HEK293 (cell line): ENCODE results near the gene C17orf107.
A peak's percentile ranks its signal among the peaks of the same experiment; 100 is the strongest.

Experiments used
- CTCF ChIA-PET: fragments of 350-600 bp; formaldehyde crosslinking; extraction: SDS; loops from one replicate; lab custom pipeline; 2021; ENCODE audit warnings: antibody characterized with exemption; lab: Yijun Ruan, JAX
- POLR2A ChIA-PET: fragments of 300-600 bp; formaldehyde crosslinking; extraction: SDS; loops from one replicate; lab custom pipeline; 2020; ENCODE audit warnings: antibody characterized with exemption, inconsistent platforms; lab: Yijun Ruan, JAX
- H3K27ac ChIP-seq: fragments of 200-500 bp; sonication (Bioruptor generic); 2 replicates; pipeline ENCODE4 v1.5.1; 2014; ENCODE audit warnings: low read depth, low read length, control low read depth, inconsistent platforms; ENCODE audit errors: extremely low read depth
- H3K36me3 ChIP-seq, 2 experiments: fragments of 200-500 bp in 1 of 2; sonication (Bioruptor generic) in 1 of 2; 1 replicate in 1 of 2; 2 replicates in 1 of 2; pipeline ENCODE4 v1.5.1; 2014 to 2017; ENCODE audit warnings: inconsistent platforms in 2 of 2, low read length in 2 of 2; ENCODE audit not compliant: control insufficient read depth in 2 of 2, insufficient read depth in 1 of 2
- H3K4me1 ChIP-seq: fragments of 200-500 bp; sonication (Bioruptor generic); 2 replicates; pipeline ENCODE4 v1.5.1; 2014; ENCODE audit warnings: mild to moderate bottlenecking, low read length, inconsistent platforms; ENCODE audit not compliant: control insufficient read depth, insufficient read depth
- H3K4me3 ChIP-seq: 2 replicates; pipeline ENCODE4 v1.5.1; 2011; ENCODE audit warnings: low read depth, mild to moderate bottlenecking, control low read depth, low read length, moderate library complexity
- H3K9me3 ChIP-seq: fragments of 200-500 bp; sonication (Bioruptor generic); 2 replicates; pipeline ENCODE4 v1.5.1; 2014; ENCODE audit warnings: low read depth, low read length, inconsistent platforms; ENCODE audit not compliant: control insufficient read depth, insufficient read depth
- CTCF ChIP-seq: fragments of 450-650 bp; formaldehyde crosslinking; IDR thresholded peaks from 2 replicates; pipeline ENCODE4 v1.5.1; 2016; ENCODE audit warnings: missing biosample characterization, missing genetic modification characterization
- GLIS1 ChIP-seq: fragments of 450-650 bp; formaldehyde crosslinking; IDR thresholded peaks from 2 replicates; pipeline ENCODE4 v1.5.1; 2016; ENCODE audit warnings: missing biosample characterization, missing genetic modification characterization
- PBX3 ChIP-seq: sonication (generic); formaldehyde crosslinking; IDR thresholded peaks from 2 replicates; pipeline ENCODE4 v1.8.1; 2022; ENCODE audit warnings: mild to moderate bottlenecking, moderate library complexity, missing genetic modification reagents
- SP2 ChIP-seq: fragments of 450-650 bp; formaldehyde crosslinking; IDR thresholded peaks from 2 replicates; pipeline ENCODE4 v1.5.1; 2016; ENCODE audit warnings: missing biosample characterization, missing genetic modification characterization
- TSHZ1 ChIP-seq: fragments of 450-650 bp; formaldehyde crosslinking; IDR thresholded peaks from 2 replicates; pipeline ENCODE4 v1.5.1; 2016; ENCODE audit warnings: missing biosample characterization, missing genetic modification characterization, borderline replicate concordance
- WT1 ChIP-seq: fragments of 450-650 bp; formaldehyde crosslinking; IDR thresholded peaks from 2 replicates; pipeline ENCODE4 v1.5.1; 2016; ENCODE audit warnings: missing biosample characterization, missing genetic modification characterization
- ZBTB17 ChIP-seq: fragments of 450-650 bp; formaldehyde crosslinking; IDR thresholded peaks from 2 replicates; pipeline ENCODE4 v1.5.1; 2016; ENCODE audit warnings: missing biosample characterization, missing genetic modification characterization
- ZEB2 ChIP-seq: fragments of 450-650 bp; formaldehyde crosslinking; IDR thresholded peaks from 2 replicates; pipeline ENCODE4 v1.5.1; 2016; ENCODE audit warnings: missing biosample characterization, missing genetic modification characterization
- ZNF23 ChIP-seq: fragments of 450-650 bp; formaldehyde crosslinking; IDR thresholded peaks from 2 replicates; pipeline ENCODE4 v1.5.1; 2016; ENCODE audit warnings: missing biosample characterization, missing genetic modification characterization, borderline replicate concordance
- ZNF350 ChIP-seq: fragments of 450-650 bp; formaldehyde crosslinking; IDR thresholded peaks from 2 replicates; pipeline ENCODE4 v1.5.0; 2017; ENCODE audit warnings: missing biosample characterization, mild to moderate bottlenecking, missing genetic modification characterization
- ZNF366 ChIP-seq: fragments of 450-650 bp; formaldehyde crosslinking; conservative IDR thresholded peaks from 2 replicates; pipeline ENCODE4 v1.5.1; 2016; ENCODE audit warnings: missing biosample characterization, missing genetic modification characterization
- ZNF404 ChIP-seq: fragments of 450-650 bp; formaldehyde crosslinking; IDR thresholded peaks from 2 replicates; pipeline ENCODE4 v1.5.1; 2017; ENCODE audit warnings: missing biosample characterization, missing genetic modification characterization
- ZNF501 ChIP-seq: fragments of 450-650 bp; formaldehyde crosslinking; IDR thresholded peaks from 2 replicates; pipeline ENCODE4 v1.5.1; 2016; ENCODE audit warnings: missing biosample characterization, missing genetic modification characterization
- ZNF544 ChIP-seq: fragments of 450-650 bp; formaldehyde crosslinking; IDR thresholded peaks from 2 replicates; pipeline ENCODE4 v1.5.0; 2017; ENCODE audit warnings: missing biosample characterization, missing genetic modification characterization
- ZNF623 ChIP-seq: fragments of 450-650 bp; formaldehyde crosslinking; IDR thresholded peaks from 2 replicates; pipeline ENCODE4 v1.5.1; 2016; ENCODE audit warnings: missing biosample characterization, missing genetic modification characterization
- ZNF639 ChIP-seq: fragments of 450-650 bp; formaldehyde crosslinking; IDR thresholded peaks from 2 replicates; pipeline ENCODE4 v1.5.1; 2016; ENCODE audit warnings: missing biosample characterization, missing genetic modification characterization
- ZNF654 ChIP-seq: fragments of 450-650 bp; formaldehyde crosslinking; IDR thresholded peaks from 2 replicates; pipeline ENCODE4 v1.5.1; 2016; ENCODE audit warnings: low read depth, missing biosample characterization, missing genetic modification characterization
- ZNF692 ChIP-seq: fragments of 450-650 bp; formaldehyde crosslinking; IDR thresholded peaks from 2 replicates; pipeline ENCODE4 v1.5.1; 2016; ENCODE audit warnings: missing biosample characterization, missing genetic modification characterization
- ZSCAN30 ChIP-seq: fragments of 450-650 bp; IDR thresholded peaks from 2 replicates; pipeline ENCODE4 v1.5.1; 2018; ENCODE audit warnings: missing biosample characterization, mild to moderate bottlenecking, missing genetic modification characterization, moderate library complexity
- ZSCAN4 ChIP-seq: fragments of 450-650 bp; formaldehyde crosslinking; IDR thresholded peaks from 2 replicates; pipeline ENCODE4 v1.5.1; 2017; ENCODE audit warnings: missing biosample characterization, missing genetic modification characterization

Gene C17orf107

GRCh38 chr17:4881761-4882555 is 17.4 kb upstream of the C17orf107 start:
- CTCF ChIA-PET, result interaction anchor here (0.6 to 2.2 kb wide), 20 partner anchors 10 to 1945 kb away, joined by 3 to 17 read pairs (median 3); partner anchors contain the start of genes CXCL16, GLTPD2, PLD2 and VMO1
- Histone ChIP-seq H3K4me3 (no peak overlapping the region), H3K9me3 (no peaks in the 10 kb centered on the region), H3K4me1 (no peaks in the 10 kb centered on the region), H3K27ac (no peak overlapping the region), H3K36me3 (peaks cover 17 to 68% of the 10 kb centered on the region in 2 experiments; a peak in 2 of 3 replicates)
- TF ChIP-seq ZNF544, result no peak
- 0 out of 2 replicates have a peak, but pooled peaks have one; percentile 9 for TF ChIP-seq ZNF366 (tag by site-specific recombination)
- 0 out of 2 replicates have a peak, but pooled peaks have one; percentile 42 for TF ChIP-seq ZNF501
- peak; percentile 66 for TF ChIP-seq ZNF654
- peak; percentile 45; the same call in 1 of the 2 replicates for TF ChIP-seq WT1
- 0 out of 2 replicates have a peak, but pooled peaks have one; percentile 24 for TF ChIP-seq ZBTB17 (tag by site-specific recombination)
- no peak for TF ChIP-seq ZNF623 (tag by site-specific recombination)
- peak; percentile 52; the same call in 1 of the 2 replicates for TF ChIP-seq ZSCAN30 (tag by site-specific recombination)
- no peak for TF ChIP-seq SP2 (tag by site-specific recombination)
- TF ChIP-seq ZEB2 (tag by site-specific recombination), result peak; percentile 89
- no peak for TF ChIP-seq ZNF350
- TF ChIP-seq ZSCAN4 (tag by site-specific recombination), result 0 out of 2 replicates have a peak, but pooled peaks have one; percentile 28
- no peak for TF ChIP-seq ZNF23
- no peak for TF ChIP-seq TSHZ1 (tag by site-specific recombination)
- no peak for TF ChIP-seq ZNF639 (tag by site-specific recombination)
- peak; percentile 54; the same call in 1 of the 2 replicates for TF ChIP-seq PBX3 (CRISPR knock-in tag)
- TF ChIP-seq GLIS1 (tag by site-specific recombination), result no peak
- TF ChIP-seq CTCF (tag by site-specific recombination), result peak; percentile 54; the same call in 1 of the 2 replicates
- TF ChIP-seq ZNF404, result no peak
- TF ChIP-seq ZNF692 (tag by site-specific recombination), result no peak
- POLR2A ChIA-PET, result no interaction called here
